D341Med (cell line): ENCODE measurements around the gene DDX31.
A peak's percentile ranks its signal among the peaks of the same experiment; 100 is the strongest.

Source experiments
- DNase-seq: peaks from one replicate; pipeline ENCODE4 v3.0.0; 2012; ENCODE audit warnings: low spot score

Gene DDX31

DNA sequence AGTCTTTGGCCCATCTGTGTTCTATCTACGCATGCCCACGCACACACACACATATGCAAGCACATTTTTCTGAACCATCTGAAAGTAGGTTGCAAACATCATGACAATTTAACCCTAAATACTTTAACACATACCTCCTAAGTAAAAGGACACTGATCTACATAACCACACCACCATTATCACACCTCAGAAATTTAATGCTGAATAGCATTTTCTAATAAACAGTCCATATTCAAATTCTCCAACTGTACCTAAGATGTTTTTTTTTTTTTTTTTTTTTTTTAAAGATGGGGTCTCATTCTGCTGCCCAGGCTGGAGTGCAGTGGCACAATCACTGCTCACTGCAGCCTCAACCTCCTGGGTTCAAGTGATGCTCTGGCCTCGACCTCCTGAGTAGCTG is 35.5 kb downstream of the DDX31 start:
- no peak for DNase-seq

DNA sequence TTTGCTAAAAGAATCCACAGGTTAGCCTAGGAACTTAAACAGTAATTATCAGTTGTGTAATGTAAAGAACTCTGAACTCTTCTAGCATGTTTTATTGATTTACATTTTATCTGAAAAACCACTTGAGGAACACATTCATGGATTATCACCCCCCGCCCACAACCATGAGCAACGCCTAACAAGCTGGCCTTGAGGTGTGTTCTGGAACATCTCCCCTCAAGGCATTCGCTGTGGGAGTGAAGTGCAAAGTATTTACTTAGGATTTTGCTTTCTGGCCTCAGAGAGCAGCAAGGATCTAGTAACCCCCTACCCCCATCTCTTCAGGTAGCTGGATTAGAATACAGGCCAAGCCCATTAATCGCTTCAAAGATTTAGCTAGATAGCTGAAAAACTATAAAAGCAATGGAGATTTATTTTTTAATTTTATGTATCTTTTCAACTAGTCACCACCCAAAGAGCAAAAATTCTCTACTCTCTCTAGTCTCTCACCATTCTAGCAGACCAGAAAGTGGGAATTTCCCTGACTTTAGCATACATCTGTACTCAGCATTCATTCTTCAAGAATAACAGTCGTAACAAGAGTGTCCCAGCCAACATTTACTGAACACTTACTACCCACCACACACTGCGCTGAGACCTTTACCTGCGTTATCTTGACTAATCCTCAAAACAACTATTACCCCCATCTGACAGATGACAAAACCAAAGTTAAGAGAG is 37.2 kb downstream of the DDX31 start:
- no peak for DNase-seq

DNA sequence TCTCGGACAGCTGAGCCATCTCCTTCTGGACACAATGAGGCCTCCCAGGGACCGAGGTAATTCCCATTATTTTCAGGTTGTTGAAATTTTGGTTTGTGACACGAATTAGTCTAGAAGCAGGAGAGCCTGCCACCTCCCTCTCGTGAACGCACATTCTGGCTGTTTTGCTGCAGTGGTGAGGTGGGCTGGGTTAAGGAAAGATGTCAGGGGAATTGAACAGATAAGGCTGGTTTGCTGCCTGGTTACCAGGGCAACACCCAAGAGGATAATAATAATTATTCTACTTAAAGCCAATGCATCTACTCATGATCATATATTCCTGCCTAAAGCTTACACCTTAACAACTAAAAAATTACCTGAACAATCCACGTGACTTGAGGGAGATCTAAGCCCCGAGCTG is 38.1 kb downstream of the DDX31 start:
- peak; percentile 54 for DNase-seq

DNA sequence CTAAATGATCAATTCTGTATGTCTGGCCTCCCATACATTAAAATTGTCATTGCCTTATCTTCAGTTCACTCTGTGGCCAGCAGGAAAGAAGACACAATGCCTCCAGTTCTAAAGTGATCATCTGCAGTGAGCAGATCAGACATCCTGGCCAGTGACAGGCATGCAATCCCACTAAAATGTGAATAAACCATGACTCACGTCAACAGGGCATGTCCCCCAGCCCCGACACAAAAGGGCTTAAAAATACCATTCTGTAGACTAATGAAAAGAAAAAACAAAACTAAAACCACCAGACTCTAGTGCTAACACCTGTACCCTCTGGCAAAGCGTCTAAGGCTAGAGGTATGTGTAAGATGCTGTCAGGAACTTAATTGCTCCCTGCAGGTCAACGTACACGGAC is 38.5 kb downstream of the DDX31 start:
- DNase-seq: no peak

DNA sequence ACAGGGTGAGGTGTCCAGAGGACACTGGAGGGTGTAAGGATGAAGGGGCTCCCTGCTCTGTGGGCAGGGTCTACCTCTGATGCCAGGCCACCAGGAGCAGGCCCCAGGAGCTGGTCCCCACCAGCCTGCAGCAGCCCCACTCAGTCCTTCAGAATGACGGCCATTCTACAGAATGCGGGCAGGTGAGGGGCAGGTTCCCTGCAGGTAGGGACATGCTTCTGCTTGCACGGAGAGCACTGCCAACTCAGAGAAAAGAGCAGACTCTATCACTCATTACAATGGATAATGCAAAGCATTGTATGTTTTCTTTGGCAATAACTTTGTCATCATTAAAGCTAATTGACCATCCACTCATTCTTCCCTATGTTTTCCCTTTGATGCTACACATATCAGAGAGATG is 39.0 kb downstream of the DDX31 start:
- DNase-seq: no peak

DNA sequence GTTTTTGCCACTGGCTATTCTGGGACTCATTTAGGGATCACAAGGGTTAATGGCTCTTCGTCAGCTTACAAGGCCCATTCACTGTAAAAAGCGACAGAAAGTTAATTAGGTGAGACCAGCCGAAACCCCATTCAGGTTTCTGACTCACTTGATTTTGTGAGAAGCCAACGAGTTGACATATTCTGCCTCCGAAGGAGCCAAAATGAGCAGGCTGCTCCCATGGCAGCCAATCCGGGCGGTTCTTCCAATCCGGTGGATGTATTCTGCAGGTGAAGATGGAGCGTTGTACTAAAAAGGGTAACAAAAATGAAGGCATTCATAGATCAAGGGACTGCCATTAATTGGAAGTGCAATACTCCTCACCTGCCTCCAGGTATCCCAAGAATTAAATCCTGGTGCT is 39.7 kb downstream of the DDX31 start:
- DNase-seq: no peak

DNA sequence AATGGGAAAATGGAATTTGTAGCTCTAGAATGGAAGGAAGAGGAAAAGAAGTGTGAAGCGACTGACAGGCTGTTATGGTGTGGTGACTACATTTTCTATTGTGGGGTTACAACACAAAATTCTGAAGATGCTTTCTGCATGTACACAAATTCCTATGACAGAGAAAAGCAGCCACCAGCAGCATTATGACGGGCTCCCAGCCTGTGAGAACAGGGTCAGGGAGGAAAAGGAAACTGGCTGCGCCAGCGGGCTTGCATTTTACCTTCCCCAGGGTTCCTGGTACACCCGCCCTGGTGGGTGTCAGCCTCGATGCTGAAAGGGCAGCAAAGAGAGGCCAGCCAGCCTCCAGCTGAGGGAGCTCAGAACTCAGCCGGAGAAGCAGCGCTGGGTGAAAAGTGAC is 41.0 kb downstream of the DDX31 start:
- no peak for DNase-seq

DNA sequence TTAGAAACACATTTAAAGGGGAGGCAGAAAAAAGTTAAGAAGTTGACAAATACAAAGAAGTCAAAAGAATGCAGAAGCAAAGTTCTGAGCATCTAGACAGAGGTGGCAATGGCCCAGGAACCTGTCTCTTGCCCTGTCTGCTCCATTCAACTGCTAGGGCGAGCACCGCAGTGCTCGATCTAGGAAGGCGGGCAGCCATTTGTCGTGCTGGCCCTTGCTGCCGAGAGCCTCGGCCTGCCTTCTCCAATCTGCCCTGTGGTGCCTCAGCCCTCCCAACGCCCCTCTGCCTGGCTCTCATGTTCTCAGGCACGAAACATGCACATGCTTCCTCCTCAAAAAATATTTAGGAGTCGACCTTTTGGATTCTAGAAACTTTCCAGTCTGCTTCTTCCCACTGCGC is 42.2 kb downstream of the DDX31 start:
- DNase-seq: no peak

DNA sequence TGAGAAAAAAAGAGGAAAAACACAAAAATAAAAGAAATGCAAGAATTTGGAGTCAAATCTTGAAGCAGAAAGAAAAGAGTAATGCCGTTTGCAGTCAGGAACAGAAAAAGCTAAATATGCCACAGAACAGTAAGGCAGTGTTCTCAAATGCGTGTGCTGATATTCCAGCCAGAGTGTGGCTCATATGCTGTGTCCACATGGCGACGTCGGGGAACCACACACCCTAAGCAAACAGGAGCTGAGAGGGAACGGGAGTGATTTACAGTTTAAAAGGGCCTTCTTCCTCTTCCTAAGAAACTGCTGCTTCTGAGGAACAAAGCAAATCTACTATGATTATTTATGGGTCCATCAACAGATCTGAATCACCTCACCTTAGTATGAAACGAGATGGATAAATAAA is 42.7 kb downstream of the DDX31 start:
- no peak for DNase-seq

DNA sequence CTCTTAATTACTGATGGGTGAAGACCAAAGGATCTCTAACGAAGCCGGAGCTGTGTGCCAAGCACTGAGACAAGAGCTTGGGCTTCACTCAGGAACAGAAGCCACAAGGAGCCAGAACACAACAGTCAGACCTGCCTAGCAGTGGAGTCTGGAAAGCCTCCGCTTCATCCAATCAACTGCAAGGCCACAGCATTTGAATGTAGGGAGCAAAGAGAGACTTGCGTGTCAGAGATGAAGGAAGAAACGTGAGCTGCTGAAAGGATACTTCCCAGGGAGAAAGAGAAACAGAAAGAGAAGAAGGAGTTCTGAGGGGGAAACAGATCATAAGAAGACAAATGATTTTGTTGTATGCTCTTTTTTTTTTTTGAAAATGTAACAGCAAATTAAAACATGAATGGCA is 43.5 kb downstream of the DDX31 start:
- DNase-seq: no peak

DNA sequence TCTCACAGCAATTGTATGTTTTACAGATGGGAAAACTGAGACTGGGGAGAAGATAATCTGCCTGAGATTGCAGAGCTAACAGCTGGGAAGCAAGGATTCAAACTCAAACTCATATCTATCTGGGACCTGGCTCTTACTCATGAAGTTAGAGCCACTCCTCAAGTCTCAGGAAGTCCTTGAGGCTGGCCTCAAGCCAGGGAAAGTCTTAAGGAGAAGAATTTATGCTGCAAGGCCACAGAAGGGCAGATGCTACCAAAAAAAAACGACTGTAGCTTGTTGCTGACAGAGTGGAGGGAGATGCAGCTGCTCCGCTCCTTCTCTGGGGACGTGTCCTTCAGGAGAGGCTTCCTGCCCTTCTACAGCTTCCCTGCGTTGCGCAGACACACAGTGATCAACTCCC is 47.6 kb downstream of the DDX31 start:
- DNase-seq: peak; percentile 68

DNA sequence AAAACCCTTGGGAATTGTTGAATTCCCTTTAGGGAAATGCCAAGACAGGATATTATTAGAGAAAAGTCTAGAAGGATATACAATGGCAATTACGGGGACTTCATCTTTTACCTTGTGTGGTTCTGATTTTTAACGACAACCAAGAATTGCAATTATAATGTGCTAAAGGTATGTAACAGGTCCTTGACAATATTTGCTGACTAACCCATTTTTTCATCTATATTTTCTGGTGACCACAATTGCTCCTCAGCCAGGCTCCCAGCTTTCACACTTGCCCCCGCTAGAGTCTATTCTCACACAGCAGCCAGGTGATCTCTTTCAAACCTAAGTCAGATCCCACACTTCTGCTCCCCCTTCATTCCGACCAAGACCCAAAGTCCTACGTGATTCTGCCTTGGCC is 53.1 kb downstream of the DDX31 start:
- DNase-seq: no peak

DNA sequence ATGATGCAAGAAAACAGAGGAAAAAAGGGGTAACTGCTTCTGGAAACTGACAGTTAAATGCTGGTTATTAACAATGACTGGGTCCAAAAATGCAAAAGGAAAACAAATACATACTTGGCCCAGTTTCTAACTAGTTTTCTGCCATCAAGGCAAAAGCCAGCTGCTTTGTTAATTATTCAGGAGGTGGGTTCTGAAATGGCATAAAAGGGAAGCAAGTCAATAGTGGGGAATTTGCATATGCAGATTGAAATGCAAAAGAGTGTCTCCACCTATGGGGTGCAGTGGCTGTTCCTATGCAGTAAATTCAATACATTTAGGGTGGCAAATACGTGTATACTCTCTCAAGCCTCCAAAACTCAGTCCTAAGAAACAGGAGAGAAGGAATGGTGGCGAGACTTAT is 54.0 kb downstream of the DDX31 start:
- DNase-seq: no peak

DNA sequence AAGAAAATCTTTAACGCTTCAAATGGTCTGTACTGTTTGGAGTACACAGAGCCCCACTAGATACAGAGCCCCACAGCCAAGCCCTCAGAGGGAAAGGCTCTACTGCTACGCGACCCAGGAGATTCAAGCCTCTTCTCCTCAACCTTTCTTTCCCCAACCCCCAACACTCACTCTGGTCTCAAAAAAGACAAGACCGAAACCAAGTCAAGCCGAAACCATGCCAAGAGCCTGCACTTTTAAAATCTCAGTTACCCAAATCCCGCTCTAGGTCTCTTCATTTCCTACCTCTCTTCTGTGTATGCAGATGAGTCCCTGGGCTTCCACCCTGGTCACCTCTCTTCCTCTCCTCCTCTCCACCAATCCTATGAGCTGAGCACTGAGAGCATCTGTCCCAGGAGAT is 55.5 kb downstream of the DDX31 start:
- DNase-seq: no peak

DNA sequence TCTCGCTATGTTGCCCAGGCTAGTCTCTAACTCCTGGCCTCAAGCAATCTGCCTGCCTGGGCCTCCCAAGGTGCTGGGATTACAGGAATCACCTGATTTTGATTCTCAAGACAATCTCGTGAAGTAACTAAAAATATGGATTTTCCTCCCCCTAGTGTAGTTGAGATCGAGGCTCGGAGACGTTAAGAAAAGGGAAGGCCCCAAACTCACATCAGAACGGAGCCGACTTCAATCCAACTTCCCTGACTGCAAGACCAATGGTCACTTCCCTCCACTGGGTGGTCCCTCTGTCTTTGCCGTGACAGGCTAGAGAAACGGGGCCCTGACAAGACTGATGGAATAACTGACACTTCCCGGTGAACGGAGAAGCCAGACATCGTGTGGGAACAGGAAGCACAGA is 59.1 kb downstream of the DDX31 start:
- no peak for DNase-seq

DNA sequence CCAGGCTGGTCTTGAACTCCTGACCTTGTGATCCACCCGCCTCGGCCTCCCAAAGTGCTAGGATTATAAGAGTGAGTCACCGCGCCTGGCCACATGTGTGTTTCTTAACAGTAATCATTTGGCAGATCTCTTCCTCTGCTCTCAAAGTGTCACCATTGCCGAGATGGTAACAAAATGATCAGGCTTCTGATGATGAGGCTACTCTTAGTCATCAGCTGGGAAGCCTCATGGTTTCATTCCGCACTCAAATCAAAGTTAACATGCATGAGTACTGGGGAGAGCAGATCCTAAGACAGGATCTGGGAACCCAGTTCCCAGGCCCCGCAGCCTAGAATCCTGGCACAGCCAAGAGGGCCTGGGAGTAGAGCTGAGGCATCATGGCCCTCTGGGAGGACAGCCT is 60.0 kb downstream of the DDX31 start:
- DNase-seq: no peak

DNA sequence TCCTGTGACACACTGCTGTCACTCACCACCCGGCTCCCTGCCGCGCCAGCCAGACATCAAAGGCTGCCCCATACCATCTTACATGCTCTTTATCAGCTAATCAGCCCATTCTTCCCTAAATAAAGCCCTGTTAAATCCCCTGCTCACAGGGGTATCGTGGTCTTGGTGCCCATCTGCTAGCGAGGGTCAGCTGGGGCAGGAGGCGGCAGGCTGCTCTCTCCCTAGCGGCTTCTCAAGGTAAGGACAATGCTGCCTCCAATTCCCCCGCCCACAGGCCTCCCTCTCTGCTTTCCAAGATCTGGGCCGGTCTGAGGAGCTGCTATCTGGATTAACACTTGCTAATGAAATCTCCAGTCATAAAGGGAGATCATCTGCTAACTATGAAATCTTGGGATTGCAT is 60.6 kb downstream of the DDX31 start:
- DNase-seq: peak; percentile 84

DNA sequence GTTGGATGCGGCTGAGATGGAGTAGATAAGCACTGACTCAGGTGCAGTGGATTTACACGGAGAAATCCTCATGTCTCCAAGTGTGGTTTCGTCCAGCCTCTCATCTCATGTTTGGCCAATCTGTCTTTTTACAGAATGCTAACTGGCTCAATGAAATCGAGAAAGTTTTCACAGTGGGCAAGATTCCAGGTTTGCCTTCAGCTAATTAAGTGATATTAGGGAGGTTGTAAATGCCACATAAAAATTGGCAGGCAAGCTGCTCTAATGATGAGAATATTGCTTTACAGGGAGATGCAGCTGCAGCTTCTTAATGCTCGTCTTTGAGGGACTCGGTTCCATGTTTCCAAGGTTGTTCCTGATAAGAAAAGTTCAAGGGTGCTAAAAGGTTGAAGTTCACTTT is 63.7 kb downstream of the DDX31 start:
- no peak for DNase-seq

DNA sequence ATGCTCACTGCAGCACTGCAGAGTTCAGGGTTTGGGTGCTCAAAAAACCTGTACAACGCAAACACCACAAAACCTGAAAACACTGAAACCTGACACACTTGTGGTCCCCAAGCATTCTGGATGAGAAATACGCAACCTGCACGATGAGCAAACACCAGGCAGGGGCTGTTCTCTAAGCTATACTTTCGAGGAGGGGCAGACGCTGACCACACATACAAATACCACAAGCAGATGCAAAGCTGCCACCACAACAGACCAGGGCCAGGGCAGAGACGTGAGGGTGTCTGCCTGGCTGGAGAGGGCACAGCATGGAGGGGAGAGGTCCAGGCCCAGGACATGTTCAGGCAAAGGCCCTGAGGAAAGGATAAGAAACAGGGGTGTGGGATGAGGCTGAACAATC is 64.4 kb downstream of the DDX31 start:
- DNase-seq: no peak

DNA sequence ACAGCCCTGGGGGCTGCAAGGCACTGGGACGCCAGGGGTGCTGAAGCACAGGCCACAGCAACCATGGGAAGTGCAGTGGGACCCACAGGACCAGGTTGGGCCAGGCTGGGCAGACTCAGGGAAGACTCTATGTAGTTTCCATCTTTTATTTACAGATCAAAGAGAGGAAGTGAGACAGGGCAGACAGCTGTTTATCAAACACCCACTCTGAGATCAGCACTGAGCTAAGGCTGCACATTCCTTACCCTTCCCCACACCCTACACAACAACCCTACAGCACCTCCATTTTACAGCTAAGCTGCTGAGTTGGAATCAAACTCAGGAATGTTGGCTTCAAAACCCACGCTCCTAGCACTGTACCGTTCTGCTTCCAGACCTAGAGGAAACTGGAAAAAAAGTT is 67.6 kb downstream of the DDX31 start:
- no peak for DNase-seq

DNA sequence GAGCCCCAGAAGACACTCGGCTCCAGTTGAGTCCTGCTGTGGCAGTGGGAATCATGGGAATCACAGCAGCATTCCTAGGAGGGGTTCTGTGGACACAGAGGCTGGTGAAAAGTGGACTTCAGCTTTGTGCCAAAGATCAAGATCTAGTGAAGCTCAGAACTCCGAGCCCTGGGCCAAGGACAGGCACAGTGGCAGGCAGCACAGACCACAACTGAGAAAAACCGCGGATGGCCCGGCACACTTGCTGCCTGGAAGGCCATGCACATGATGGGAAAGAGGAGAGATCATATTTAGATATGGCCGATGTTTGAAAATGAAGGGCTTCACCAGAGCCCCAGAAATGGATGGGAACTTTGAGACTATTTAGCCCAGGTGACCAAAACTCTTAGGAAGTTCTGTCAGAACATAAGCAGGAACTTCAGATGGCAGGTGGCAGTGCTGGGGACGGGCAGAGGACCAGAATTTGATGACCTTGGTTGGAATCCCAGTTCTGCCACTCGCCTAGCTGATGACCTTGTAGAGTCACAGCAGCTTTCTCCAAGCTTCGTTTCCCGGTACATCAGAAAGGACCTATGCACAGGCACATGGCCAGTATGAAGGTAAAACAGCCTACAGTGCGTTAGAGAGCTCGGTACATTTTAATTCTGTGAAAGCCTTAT is 69.3 kb downstream of the DDX31 start:
- DNase-seq: no peak

DNA sequence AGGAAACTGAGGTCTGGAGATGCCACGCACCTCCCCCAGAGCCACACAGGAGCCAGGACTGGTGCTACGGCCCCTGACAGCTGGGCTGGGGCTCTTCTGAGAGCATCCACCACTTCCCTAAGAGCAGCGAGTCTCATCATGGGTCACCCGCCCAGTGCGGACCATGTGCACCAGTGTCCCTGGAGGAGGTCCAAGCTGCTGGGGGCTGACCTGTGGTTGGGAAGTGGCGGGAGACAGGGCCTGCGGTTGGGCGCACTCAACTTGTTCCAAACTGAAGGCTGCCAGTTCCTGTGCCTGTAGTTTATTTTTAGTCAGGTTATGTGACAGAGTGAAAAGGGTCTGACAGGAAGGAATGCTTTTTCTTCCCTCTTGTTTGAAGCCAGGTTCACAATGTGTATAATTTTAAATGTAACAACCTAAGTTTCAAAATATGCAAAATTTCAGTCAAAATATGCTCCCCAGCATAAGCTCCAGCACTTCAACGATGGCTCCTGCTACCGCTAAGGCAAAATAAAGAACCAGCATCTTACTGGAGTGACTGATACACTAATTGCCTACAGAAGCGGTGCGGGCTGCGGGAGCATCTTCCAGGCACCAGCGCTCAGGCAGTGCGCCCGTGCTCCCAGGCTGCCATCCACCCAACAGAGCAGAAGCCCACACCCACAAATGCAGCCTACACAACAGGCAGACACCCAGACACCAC is 72.6 kb downstream of the DDX31 start:
- no peak for DNase-seq

DNA sequence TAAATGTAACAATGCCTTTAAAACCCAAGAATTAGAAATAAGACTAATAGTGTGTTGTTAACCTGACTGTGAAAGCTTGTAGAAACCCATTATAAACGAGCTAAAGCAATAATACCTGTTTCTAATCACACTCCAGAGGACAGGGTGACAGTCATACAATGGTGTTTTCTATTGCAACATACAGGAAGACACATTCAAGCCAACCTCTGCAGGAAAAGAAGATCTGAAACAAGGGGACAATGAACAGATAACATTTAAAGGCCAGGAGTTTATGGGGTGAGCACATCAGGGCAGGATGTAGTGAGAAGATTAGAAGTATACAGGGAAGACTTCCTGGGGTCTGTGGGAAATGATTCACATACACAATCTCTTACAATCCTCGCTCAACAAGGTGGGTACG is 73.6 kb downstream of the DDX31 start:
- no peak for DNase-seq

DNA sequence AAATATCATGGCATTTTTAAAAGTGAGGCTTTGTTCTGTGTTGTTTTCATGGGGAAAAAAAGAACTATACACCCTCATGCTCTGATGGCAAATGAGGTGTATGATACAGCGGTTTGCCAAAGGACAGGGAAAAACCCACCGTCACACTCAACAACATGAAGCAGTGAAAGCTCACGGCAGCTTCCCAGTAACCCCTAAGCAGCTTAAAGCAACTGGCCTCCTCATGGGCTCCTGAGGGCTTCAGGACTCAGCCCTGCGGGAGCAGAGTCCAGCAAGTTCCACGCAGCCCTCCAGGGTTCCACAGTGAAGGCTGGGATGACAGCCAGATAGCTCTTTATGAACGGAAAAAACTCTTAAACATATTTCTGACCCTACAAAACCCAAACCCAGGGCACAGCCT is 74.5 kb downstream of the DDX31 start:
- DNase-seq: no peak
